GM23248 (cell line): Measurements from ENCODE around the gene UVRAG.

Experiments
- EZH2 ChIP-seq: fragments of 200-600 bp; sonication (generic); IDR thresholded peaks from 2 replicates; pipeline ENCODE4 v1.6.1; 2018; ENCODE audit warnings: antibody characterized with exemption, mild to moderate bottlenecking; ENCODE audit not compliant: insufficient read depth, poor library complexity, severe bottlenecking
- EZH2phosphoT487 ChIP-seq: fragments of 200-600 bp; sonication (generic); IDR thresholded peaks from 2 replicates; pipeline ENCODE4 v1.6.1; 2018; ENCODE audit warnings: antibody characterized with exemption, moderate library complexity, mild to moderate bottlenecking, low read depth; ENCODE audit not compliant: insufficient read depth

DNA sequence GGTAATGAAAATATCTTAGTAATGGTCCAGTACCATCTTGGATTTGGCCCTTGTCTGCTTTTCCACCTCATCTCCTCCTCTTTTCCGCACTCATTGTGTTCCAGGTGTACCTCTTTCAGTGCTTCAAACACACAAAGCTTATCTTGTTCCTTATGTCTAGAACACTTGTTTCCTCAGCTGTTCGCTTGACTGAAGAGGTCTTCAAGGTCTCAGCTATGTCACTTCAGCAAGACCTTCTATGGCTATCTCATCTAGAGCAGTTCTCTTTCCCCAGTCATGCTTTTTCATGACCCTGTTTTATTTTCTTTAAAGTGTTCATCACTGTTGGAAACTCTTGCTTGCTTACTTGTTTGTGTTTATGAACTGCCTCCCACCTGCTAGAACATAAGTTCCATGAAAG lies 47.4 kb downstream of the UVRAG start:
- TF ChIP-seq EZH2 (no peak), EZH2phosphoT487 (no peak)
